Ammon's horn (tissue), 1 donor: ENCODE data around the gene CDH23.
A peak's percentile ranks its signal among the peaks of the same experiment; 100 is the strongest.

Source experiments
- DNase-seq: peaks from one replicate; pipeline ENCODE4 v3.0.0-alpha.2; 2016; ENCODE audit warnings: low spot score

Gene CDH23

DNA sequence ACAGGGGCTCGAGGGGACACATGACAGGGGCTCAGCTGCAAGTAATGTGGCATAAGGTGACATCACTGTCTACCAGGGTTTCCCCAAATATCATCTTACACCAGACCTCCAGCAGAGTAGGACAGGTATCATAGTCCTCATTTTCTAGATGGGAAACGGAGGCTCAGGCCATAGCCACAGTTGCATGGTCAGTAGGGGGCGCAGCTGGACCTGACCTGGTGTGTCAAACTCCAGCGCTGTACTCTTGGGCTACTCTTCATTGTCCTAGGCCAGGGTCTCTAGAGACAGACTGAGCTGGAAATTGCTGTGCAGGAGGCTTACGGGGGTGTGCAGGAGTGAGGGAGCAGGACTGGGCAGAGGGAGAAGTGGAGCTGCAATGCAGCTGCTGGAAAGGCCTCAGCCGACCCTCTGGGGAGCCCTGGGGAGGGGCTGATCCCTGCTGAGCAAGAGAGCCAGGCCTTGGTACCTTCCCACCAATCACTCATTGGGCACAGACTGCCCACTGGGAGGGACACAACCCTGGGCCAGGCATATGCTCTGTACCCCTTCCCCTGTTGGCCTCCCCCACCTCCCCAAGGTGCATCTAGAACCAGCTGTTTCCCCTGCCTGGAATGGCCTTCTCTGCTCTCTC, 89.9 kb downstream of the CDH23 start:
- DNase-seq = peak; percentile 48

- DNase-seq = no peak
These were observed 91.0 kb downstream of the CDH23 start for GRCh38 chr10:71487726-71488125.

GRCh38 chr10:71489077-71489476, 92.4 kb downstream of the CDH23 start:
- no peak for DNase-seq

DNA sequence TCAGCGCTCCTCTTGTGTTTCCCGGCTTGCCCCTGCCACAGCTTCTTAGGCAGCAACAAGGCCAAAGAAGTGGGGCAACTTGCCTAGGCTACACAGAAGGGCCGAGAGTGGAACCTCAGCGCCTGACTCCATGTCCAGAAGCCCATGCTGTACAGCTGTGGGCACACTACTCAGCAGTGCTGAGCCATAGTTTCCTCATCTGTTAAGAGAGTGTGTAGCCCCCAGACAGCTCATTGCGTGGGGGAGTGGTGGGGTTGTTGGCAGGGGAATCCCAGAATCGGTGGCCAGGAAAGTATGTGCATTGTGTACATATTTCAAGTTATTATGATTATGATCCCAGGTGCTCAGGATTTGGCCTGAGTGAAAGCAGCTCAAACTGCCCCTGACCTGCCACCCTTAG, 96.2 kb downstream of the CDH23 start:
- DNase-seq = no peak

DNA sequence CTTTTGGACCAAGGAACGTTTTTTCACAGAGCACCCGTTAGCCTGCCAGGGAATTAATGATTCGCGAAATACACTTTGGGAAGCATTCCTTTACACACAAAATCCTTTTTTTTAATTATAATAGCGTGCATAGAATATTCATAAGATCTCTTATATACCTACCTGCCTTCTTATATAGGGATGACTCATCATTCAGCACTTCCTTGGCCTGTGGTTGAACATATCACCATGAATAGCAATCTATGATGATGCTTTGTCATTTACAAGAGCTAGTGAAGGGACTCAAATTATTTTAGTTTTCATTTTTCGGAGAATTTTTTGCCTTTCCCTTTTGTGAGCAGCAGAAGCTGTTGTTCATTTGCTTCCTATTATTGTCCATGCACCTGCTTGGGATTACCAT, 97.0 kb downstream of the CDH23 start:
- no peak for DNase-seq

DNA sequence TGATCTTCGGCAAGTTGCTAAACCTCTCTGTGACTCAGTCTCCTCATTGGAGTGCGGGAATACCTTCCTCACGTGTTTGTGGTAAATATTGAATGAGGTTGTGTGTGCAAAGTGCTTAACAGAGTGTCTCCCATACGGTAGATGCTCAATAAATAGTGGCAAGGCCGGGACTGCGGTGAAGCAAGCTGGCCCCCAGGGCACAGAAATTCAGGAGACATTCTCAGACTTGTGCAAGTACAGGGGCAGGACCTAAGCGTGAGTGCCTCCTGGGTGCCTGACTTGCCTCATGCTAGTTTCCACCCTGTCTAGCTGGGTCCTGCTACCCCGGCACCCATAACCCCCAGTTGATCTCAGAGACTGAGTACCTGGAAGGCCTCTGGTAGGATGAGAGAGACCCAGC, 97.8 kb downstream of the CDH23 start:
- DNase-seq = no peak

- no peak for DNase-seq
These were observed 98.3 kb downstream of the CDH23 start for GRCh38 chr10:71494980-71495381.

DNA sequence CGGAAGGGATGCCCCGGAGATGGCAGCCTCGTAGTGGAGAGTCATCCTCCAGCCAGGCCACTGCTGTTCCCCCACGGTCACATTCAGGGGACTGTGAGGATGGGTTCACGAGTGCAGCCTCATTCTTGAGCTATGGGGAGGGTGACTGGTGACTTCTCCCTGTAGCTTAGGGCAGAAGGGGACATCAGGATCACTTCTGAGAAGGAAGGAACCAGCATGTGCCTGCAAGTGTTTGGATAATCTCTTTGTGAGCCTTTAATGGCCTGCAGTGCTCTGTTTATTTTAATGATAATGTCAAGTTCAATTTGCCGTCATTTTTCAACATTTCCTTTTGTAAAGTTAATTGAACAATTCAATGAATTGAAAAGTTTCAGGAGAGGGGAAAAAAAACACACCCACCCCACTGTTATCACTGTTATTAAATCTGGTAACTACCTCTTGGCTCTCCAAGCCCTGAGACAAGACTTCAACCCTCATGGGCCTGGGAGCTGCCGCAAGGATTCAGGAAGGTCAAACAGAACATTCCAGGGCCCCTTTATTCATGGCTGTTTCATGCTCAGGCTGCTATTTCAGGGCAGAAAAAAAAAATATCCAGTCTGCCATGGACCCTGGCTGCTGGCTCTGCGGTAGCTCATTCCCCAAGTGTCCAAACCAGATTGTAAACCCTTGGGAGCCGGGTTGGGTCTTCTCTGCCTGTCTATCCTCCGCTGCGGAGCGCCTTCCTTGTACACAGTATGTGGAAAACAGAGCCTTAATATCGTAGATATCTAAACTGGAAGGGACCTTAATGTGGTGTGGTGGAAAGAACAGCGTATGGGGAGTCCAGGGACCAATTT, 100.4 kb downstream of the CDH23 start:
- no peak for DNase-seq

- DNase-seq = no peak
These were observed 101.1 kb downstream of the CDH23 start for GRCh38 chr10:71497763-71498326.

DNA sequence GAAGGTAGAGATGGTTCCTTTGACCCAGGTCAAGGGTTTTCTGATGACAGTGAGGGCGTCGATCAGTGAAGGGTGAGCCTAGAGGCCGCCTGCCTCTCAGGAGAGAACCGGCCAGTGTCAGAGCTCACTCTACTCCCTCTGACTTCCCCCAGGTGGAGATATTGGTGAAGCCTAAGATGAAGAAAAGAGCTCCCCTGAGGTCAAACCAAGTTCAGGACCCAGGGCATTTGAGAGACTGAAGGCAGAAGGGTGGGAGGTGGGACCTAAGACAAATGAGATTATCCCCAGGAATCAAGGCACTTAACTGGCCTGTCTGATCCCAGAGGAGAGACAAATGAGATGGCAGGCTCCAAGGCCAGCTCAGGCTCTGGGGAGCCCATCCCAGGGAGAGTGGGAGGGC, 104.7 kb downstream of the CDH23 start:
- no peak for DNase-seq

DNA sequence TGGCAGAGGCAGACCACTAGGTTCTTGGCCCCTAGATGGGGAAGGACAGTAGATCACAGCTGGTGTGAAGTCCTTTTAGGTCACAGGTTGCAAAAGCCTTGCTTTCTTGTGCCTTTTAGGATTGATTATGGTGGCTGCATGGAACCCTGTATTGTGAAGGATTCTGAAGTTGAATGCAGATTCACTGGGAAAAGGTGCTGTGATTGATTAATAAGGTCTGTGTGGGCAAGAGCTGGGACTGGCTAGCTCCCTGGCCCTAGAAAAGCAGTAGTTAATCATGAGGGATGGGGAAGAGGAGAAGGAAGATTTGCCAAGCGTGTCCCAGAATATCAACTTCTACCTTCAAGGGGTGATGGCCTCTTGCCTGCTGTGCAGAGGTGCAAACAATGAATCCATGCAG, 105.5 kb downstream of the CDH23 start:
- no peak for DNase-seq

DNA sequence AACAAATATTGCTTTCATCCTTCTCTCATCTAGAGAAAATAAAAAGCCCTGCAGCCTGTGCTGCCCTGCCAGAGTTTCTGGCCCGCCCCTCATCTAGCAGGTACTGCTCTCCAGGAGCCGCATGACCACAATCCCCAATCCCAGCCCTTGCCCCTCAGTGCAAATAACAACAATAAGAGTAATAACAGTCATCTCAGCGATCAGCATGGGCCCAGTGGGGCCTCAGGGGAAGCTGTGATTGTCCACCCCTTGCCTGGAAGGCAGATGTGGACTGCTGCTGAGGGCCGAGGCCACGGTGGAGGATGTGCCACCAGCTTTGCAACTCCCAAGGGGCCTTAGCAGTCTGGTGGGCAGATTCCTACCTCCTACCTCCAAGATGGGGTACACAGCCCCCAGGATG, 106.1 kb downstream of the CDH23 start:
- DNase-seq = no peak

DNA sequence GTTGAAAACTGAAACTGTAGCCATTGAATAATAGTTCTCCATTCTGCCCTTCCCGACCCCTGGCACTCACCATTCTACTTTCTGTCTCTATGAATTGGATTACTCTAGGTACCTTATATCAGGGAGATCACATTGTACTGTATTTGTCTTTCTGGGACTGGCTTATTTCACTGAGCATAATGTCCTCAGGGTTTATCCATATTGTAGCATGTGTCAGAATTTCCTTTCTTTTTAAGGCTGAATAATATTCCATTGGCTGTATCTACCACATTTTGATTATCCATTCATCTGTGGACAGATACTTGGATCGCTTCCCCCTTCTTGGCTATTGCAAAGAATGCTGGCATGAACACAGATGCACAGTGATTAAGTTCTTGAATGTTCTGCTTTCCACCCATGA, 107.4 kb downstream of the CDH23 start:
- no peak for DNase-seq

GRCh38 chr10:71504570-71504969, 107.8 kb downstream of the CDH23 start:
- no peak for DNase-seq

DNA sequence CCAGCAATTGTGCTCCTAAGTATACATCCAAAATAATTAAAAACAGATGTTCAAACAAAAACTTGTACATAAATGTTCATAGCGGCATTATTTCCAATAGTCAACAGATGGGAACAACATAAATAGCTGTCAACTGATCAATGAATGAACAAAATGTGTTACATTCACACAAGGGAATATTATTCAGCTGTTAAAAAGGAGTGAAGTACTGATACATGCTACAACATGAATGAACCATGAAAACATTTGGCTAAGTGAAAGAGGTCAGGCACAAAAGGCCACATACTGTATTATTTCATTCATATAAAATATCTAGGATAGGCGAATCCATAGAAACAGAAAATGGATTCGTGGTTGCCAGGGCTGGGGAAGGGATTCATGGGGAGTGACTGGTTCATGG, 109.1 kb downstream of the CDH23 start:
- DNase-seq = no peak

GRCh38 chr10:71509444-71509843, 112.7 kb downstream of the CDH23 start:
- no peak for DNase-seq

DNA sequence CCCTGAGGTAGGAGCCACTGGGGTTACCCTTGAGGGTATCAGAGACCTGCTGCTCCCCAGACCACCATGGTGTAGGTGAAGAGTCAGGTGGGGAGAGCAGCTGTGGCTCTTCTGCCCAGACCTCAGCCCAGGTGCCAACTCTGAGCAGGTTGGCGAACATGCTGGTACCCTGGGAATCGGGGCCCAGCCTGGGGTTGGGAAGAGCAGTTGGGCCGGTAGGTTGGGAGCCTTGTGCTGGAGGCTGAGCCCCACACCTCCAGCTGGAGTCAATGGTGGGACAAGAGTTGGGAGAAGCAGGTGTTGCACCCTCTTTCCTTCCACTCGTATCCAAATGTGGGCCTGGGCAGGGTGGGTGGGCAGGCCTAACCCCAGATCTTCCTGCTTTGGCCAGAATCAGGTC, 114.5 kb downstream of the CDH23 start:
- DNase-seq = no peak

DNA sequence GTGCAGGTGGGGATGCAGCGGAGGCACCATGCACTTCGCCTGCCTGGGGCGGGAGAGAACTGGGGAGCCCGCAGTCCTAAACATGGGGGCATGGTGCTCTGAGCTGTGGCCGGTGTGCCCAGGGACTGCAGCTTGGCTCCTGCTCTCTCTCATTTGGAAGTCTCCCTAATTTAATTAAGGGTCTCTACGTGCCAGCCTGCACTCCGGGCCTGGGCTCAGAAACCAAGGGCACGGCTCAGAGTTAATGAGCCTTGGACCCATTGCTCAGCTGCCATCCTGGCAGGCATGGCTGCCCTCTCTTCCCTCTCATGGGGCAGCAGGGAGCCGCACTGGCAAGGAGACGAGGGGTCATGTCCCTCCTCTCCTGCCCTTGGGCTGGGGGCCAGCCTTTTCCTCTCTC, 115.6 kb downstream of the CDH23 start:
- no peak for DNase-seq

DNA sequence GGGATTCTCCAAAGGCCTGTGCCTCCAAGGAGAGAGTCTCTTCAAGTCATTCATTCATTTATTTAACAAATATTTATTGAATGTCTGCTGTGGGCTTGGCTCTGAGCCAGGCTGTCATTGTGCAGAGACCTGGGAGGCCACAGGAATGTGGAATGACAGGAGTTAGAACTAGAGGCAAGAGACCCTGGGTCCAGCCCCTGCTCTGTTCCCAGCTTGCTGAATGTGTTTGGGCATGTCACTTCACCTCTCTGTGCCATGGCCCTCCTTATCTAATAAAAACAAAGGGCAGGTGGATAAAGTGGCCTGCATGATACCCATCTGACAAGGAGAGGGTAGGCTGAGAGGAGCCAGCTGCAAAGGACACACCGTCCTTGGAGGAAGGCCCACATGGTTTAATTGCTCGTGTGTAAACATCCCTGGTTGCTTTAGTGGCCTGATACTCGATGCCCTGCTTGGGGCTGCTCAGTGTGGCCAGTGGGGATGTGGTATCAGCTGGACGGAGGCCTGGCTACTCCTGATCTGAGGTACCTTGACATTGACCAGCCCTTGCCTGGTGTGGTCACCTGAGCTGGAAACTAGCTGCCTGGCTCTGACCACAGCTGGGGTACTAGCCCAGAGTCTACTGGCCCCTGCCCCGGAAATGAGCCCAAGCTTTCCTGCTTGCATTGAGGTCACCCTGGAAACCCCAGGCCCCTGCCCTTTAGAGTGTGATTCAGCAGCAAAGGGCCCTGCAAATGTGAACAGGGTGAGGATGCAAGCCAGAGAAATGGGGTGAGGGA, 116.2 kb downstream of the CDH23 start:
- no peak for DNase-seq

DNA sequence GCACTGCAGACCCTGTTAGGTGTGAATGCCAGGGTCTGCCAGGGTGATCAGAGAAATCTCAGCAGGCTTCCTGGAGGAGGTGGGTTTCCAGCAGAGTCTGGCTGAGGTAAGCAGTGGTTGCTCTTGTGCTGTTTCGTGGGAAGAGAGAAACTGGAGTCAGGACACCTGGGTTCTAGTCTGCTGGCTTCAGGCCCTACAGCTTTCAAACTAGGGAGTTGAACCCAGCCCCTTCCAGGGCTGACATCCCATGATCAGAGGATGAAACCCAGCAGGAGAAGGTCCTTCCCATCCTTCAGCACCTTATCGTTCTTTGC, 116.8 kb downstream of the CDH23 start:
- no peak for DNase-seq

- DNase-seq = no peak
These were observed 117.2 kb downstream of the CDH23 start for GRCh38 chr10:71513936-71514335.

DNA sequence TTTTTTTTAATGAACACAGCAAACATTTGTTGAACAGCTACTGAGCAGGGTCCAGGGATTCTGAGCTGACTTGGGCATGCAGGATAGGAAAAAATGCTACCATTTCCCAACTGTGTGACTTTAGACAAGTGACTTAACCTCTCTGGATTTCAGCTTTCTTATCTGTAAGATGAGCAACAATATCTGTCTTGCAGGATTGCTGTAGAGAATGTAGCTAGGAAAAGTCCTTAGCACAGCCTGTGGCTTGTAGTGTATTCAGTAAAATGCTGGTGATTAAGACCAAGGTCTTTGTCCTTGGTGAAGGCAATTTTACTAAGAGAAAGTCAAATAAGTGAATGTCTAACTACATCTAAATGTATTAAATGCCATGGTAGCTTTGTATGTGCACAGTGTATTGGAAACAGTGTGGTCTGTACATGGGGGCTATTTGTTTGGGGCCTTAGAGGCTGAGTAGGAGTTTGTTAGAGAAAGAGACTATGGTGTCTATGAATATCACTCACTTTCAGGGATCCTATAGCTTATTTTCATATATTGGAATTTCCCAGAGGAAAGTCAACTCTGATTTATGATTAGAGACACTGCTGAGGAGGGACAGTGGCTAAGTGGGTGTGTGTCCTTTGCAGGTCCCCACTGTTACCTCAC, 118.9 kb downstream of the CDH23 start:
- DNase-seq = no peak
